Measurements from ENCODE around the gene PRDX5. TPM values are rescaled to one million over a fixed set of nuclear protein-coding genes. Genes with fewer than 3 reads are reported as not detected.

Gene PRDX5
- total and polyA plus RNA-seq, 3 donors from 2014 or later, result 189 to 287 (median 271) TPM

GRCh38 chr11:64355078-64355940 is 37.4 kb downstream of the PRDX5 start:
- DNase-seq, result peak; percentile 80
- Histone ChIP-seq H3K36me3 (ENCODE audit: low read depth, missing control alignments) (no peaks in the 10 kb centered on the region), H3K27ac (peak overlapping the region; percentile 14 to 55), H3K4me3 (no peak overlapping the region), H3K27me3 (no peaks in the 10 kb centered on the region), H3K9me3 (no peaks in the 10 kb centered on the region), H3K4me1 (peaks cover 38% of the 10 kb centered on the region)
- TF ChIP-seq CTCF (IDR thresholded peaks at IDR 0.05), result peak; percentile 48 to 58 (median 56)
- no peak for TF ChIP-seq POLR2A (IDR thresholded peaks at IDR 0.05)
- intact Hi-C loops (cut with DNase I; ENCODE audit: low total_unique reads), result no loop called here
- WGBS, 2 donors, result 31 to 32% methylated on average over 17 to 23 of the region's 23 CpGs

- Histone ChIP-seq H3K27ac (no peak overlapping the region), H3K9me3 (no peaks in the 10 kb centered on the region), H3K27me3 (no peaks in the 10 kb centered on the region), H3K36me3 (ENCODE audit: low read depth, missing control alignments) (no peaks in the 10 kb centered on the region), H3K4me1 (peaks cover 38% of the 10 kb centered on the region), H3K4me3 (no peak overlapping the region)
- DNase-seq, result peak; percentile 46
- intact Hi-C loops (cut with DNase I; ENCODE audit: low total_unique reads), result no loop called here
- 81 to 84% methylated on average over 14 to 25 of the region's 25 CpGs for WGBS, 2 donors
- TF ChIP-seq POLR2A (IDR thresholded peaks at IDR 0.05), result no peak
- TF ChIP-seq CTCF (IDR thresholded peaks at IDR 0.05), result peak in 1 of 3 experiments; percentile 14
These were observed 38.8 kb downstream of the PRDX5 start for GRCh38 chr11:64356498-64357411.

- no peaks in the 10 kb centered on the region for H3K36me3 ChIP-seq (ENCODE audit: low read depth, missing control alignments)
- H3K27ac ChIP-seq, result no peak overlapping the region
- 82 to 97% methylated on average over 4 to 6 of the region's 6 CpGs for WGBS, 2 donors
- DNase-seq, result no peak
- no peak overlapping the region for H3K4me3 ChIP-seq
- no peaks in the 10 kb centered on the region for H3K27me3 ChIP-seq
- H3K9me3 ChIP-seq, result no peaks in the 10 kb centered on the region
- TF ChIP-seq POLR2A (IDR thresholded peaks at IDR 0.05), result no peak
- TF ChIP-seq CTCF (IDR thresholded peaks at IDR 0.05), result no peak
- H3K4me1 ChIP-seq, result peaks cover 38% of the 10 kb centered on the region
- intact Hi-C loops (cut with DNase I; ENCODE audit: low total_unique reads), result no loop called here
These were observed 39.5 kb downstream of the PRDX5 start for GRCh38 chr11:64357446-64357845.

- DNase-seq, result no peak
- no peaks in the 10 kb centered on the region for H3K9me3 ChIP-seq
- intact Hi-C loops (cut with DNase I; ENCODE audit: low total_unique reads), result no loop called here
- WGBS, 2 donors, result 62 to 100% methylated on average over 1 to 13 of the region's 13 CpGs
- no peak overlapping the region for H3K4me3 ChIP-seq
- no peaks in the 10 kb centered on the region for H3K36me3 ChIP-seq (ENCODE audit: low read depth, missing control alignments)
- H3K27ac ChIP-seq, result peak overlapping the region; percentile 72 to 85
- peaks cover 38% of the 10 kb centered on the region for H3K4me1 ChIP-seq
- no peaks in the 10 kb centered on the region for H3K27me3 ChIP-seq
- no peak for TF ChIP-seq POLR2A (IDR thresholded peaks at IDR 0.05)
- no peak for TF ChIP-seq CTCF (IDR thresholded peaks at IDR 0.05)
These were observed 40.1 kb downstream of the PRDX5 start for GRCh38 chr11:64357904-64358535.

All from testis (tissue), 3 donors.